GM19239 (cell line): Measurements from ENCODE around the gene YPEL5.
"Not testable (repeated sequence)": the region's sequence is repeated elsewhere in the genome, so short reads cannot be mapped to it uniquely, and the experiment has no call there.

Experiments
- DNase-seq: peaks from one replicate; pipeline ENCODE4 v3.0.0; 2011; ENCODE audit warnings: low spot score; ENCODE audit not compliant: insufficient read length
- FAIRE-seq: peaks from 2 replicates; lab custom pipeline; 2011; peaks lifted over from hg19 to GRCh38; lab: Jason Lieb, UNC

The YPEL5 gene

DNA sequence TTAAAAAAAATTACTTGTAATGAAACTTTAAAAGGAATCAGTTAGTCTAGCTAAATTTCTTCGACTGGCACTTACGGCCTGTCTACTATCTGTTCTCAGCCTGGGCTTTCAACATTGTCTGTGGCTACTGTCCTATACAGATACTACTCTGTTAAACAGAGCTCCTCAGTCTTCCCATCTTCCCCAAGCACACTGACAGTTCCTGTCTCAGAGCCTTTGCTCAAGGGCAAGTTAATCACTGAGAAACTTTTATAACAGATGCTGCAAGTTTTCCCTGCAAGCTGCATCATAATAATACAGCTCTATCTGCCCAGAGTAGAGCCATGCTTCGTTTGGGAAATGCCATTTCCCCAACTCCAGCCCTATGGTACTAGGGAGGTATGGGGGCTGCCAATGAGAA lies 11.3 kb upstream of the YPEL5 start:
- FAIRE-seq (no peak), DNase-seq (no peak)

DNA sequence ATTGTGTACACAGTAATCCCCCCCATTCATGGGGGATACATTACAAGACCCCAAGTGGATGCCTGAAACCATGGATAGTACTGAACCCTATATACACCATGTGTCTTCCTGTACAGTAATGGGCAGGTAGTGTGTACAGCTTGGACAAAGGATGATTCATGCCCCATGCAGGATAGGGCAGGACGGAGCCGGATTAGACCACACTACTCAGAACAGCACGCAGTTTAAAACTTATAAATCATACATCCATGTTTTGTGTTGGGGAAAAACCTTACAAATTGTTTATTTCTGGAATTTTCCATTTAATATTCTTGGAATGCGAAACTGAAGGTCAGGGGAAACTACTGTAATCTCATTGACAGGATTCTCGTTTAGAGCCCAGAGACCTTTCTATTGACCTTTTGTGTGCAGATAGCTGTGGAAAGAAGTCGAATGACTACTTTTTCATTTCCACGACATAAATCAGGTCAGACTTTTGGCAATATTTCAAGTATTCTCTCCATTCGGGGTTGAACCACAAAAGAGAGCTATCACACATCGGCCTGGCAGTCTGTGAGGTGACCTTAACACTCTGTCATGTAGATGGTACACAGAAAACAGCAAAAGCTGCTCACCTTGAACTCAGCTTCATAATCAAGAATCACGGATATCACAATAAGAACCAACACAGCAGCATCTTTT lies 9.9 kb upstream of the YPEL5 start:
- DNase-seq, result no peak
- FAIRE-seq, result peak; percentile 35

DNA sequence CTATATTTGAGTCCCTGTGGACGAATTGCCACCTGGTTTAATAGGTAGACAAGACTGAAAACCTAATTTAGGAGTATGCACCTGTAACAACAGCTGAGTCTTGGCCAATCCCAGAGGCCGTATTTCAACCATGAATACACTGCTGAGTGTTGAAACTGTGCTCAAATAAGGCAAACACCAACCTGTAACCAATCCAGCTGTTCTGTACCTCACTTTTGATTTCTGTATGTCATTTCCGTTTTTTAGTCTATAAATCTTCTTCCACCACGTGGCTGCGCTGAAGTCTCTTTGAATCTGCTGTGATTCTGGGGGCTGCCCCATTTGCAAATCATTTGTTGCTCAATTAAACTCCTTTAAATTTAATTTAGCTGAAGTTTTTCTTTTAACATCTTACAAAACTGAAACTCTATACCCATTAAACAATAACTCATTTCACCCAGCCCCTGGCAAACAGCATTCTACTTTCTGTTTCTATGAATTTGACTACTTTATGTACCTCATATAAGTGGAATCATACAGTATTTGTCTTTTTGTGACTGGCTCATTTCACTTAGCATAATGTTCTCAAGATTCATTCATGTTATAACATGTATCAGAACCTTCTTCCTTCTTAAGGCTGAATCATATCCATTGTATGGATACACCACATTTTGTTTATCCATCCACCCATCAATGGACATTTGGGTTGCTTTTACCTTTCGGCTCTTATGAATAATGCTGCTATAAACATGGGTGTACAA lies 7.5 kb upstream of the YPEL5 start:
- DNase-seq (no peak), FAIRE-seq (peak; percentile 90)

- DNase-seq (no peak), FAIRE-seq (no peak)
Observed at GRCh38 chr2:30141136-30141535, 5.7 kb upstream of the YPEL5 start.

- DNase-seq, result no peak
- no peak for FAIRE-seq
Observed at GRCh38 chr2:30144260-30144659, 2.5 kb upstream of the YPEL5 start.

DNA sequence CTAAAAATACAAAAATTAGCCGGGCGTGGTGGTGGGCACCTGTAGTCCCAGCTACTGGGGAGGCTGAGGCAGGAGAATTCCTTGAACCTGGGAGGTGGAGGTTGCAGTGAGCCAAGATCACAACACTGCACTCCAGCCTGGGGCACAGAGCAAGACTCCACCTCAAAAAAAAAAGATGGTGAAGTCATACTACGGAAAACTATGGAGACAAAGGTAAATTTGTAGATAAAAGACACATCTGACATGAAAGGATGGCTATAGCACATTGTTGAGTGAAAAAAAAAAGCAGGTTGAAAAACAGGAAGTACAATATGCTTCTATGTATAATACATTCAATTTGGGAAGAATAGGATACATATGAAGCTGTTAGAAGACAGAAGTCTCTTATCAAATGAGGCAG lies 1.9 kb upstream of the YPEL5 start:
- not testable (repeated sequence) for DNase-seq

DNA sequence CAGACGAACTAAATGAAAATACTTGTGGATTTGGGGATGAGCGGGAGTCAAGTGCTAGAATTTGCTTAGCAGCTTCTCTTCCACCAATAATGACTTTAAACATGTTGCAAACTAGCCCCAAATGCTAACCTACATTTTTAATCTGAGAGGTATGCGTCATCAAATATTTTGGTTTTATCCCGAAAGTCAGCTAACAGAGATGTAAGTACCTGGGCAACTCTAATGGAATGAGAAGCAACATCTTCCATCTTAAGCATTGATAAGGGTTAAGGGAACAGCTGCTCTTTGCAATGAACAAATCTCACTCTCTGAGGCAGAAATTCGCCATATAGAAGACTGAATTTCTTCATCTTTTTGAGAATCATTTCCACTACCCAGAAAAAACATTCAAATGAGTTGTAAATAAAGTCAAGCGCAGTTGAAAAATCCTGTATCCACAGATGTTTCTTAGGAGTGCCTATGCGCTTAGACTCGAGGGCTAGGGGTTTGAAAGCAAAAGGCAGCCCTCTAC lies 926 bp upstream of the YPEL5 start:
- FAIRE-seq, result no peak

More for the DNA sequence above, 1.9 kb upstream of the YPEL5 start:
- FAIRE-seq, result not testable (repeated sequence)

DNA sequence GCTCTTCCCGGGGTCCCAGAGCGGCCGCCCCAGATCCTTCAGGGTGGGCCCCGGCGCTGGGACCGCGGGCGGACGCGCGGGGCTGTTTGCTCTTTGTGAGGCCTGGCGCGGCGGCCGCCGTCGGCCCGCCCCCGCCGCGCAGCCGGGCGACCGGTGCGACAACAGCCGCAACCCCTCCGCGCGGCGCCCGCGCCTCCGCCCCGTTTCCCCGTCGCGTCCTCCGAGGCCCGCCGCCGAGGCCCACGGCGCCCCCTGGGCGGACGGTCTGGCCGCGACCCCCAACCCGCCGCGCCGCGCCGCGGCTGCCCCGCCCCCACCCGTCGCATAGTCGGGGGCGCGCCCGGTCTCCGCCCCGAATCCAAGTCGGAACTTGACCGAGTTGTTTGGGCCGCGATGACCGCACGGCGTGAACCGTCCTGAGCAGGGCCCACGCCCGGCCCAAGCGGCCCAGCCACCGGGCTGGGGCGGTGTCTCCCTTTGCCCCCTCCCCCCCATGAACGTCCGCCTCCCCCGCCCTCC lies 448 bp downstream of the YPEL5 start:
- FAIRE-seq (no peak), DNase-seq (peak; percentile 14)

More for the DNA sequence above, 926 bp upstream of the YPEL5 start:
- no peak for DNase-seq

DNA sequence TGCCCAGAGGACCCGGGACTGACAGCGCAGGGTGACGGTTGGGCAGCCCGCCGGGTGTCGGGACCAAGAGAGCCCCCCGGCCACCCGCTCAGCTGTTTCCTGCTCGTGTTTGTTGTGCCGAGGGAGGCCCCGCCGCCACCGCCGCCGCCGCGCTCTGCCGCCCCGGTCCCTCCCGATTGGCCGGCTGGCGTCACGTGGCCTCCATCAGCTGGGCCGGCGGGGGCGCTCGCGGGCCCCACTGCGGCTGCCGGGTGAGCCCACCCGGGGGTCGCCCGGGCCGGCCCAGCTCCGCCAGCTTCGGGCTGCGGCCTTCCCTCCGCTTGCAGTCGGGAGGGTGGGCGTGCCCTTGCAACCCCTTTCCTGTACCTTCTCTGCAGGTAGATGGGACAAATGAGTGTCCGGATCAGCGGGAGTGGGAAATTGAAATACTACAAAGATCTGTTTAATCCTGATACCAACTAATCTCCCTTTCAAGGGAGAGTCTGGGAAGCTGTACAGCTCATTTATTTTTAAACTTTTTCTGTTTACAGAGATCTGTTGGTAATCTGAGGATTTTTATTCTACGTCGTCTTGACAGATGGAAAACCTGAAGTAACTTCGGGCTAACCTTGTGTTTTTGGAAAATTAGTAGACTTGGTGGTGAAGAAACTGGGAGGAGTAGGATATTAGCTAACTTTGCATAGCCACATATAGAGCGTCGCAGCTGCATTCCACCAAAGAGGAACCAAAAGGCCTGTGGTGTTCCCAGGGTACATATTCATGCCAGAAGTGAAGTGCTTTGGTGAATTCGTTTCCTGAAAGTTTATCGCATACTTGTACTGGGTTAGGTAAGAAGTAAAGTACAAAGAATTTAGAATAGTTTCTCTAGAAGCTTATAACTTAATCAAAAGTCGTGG lies 1.2 kb downstream of the YPEL5 start:
- DNase-seq (peak; percentile 58), FAIRE-seq (peak; percentile 76)

DNA sequence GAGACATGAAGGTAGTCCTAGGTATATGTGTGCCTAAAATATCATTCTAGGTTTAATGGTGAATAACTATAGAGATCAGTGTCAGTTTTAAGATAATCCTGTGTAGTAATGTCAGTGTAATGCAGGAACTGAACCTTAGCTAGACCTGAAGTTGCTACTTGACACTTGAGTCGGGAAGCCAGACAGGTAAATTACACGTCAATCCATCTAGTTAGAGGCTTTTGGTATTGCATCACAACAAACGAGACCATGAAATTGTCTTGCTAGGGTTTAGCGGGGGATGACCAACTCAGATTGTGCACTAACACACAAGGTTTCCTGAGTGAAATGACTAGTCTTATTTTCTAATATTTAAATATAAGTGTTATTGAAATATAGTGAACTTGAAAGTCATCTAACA lies 2.0 kb downstream of the YPEL5 start:
- FAIRE-seq (no peak), DNase-seq (no peak)

DNA sequence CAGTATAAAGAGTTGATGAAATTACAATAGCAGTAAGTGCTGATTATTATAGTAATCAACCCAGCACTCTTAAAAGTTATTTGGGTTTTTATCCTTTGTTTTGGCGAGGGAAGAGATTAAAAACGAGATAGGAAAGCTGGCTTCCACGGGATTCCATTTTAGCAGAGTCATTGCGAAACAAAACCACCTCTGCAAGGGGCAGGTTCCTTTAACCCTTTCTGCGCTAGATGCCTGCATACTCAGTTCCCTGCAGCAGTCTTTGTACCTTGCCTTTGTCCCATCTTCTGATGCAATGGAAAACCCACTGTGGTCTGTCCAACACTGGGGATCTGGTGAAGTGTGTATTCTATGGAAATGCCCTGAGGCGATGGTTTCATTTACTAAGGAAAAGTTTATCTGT lies 2.7 kb downstream of the YPEL5 start:
- DNase-seq (no peak), FAIRE-seq (peak; percentile 71)

GRCh38 chr2:30149976-30150375 lies 3.2 kb downstream of the YPEL5 start:
- FAIRE-seq (peak; percentile 70), DNase-seq (no peak)

DNA sequence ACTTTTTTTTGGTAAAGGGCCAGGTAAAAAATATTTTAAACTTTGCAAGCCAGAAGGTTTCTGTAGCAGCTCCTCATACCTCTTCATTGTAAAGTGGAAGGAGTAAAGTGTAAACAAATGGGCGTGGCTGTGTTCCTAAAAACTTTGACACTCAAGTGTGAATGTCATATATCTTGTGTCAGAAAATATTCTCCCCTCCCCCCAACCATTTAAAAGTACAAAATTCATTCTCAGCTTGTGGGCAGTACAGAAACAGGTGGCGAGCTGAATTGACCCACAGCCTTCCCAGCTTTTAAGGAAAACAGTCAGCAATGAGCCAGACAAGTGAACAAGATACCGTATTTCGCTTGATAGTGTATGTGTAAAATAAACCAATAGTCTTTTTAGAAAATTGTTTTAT lies 4.0 kb downstream of the YPEL5 start:
- FAIRE-seq, result no peak
- no peak for DNase-seq

- DNase-seq (no peak), FAIRE-seq (no peak)
Observed at GRCh38 chr2:30152385-30152784, 5.6 kb downstream of the YPEL5 start.

- FAIRE-seq (peak; percentile 68), DNase-seq (no peak)
Observed at GRCh38 chr2:30155202-30155601, 8.4 kb downstream of the YPEL5 start.

GRCh38 chr2:30155889-30156658 lies 9.3 kb downstream of the YPEL5 start:
- FAIRE-seq, result no peak

DNA sequence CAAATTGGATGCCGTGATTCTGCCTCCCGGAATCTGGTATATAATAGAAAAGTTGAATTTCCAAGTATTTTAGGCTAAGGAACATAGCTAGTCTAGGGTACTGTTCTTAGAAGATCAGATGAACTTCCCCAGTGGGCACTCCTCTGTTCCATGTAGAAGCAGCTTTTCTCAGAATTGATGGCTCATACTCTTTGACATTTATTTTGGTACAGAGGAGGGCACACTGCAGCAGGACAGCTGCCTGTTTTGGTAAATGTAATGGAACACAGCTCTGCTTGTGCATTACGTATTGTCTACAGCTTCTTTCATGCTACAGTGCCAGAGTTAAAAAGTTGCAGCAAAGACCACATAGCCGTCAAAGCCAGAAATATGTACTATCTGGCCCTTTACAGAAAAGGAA lies 10.8 kb downstream of the YPEL5 start:
- no peak for DNase-seq
- FAIRE-seq, result no peak

More at GRCh38 chr2:30155889-30156658, 9.3 kb downstream of the YPEL5 start:
- no peak for DNase-seq

DNA sequence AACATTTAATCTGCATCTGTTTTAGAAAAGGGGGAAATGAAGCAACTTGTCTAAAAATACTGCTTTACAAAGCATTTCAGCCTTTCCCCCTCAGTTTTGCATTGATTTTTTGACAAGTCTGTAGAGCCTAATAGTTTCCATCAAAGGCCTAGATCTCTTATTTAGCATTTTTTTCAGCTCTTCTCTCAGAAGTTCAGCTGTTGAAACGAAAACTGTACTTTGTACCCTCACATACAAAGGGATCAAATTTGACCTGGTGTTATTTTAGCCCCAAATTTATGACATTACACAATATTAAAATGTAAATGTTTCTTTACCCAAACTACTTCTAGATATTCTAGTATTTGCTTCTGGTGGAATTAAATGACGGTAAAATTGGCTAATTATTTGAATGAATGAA lies 13.0 kb downstream of the YPEL5 start:
- FAIRE-seq (peak; percentile 80), DNase-seq (no peak)

DNA sequence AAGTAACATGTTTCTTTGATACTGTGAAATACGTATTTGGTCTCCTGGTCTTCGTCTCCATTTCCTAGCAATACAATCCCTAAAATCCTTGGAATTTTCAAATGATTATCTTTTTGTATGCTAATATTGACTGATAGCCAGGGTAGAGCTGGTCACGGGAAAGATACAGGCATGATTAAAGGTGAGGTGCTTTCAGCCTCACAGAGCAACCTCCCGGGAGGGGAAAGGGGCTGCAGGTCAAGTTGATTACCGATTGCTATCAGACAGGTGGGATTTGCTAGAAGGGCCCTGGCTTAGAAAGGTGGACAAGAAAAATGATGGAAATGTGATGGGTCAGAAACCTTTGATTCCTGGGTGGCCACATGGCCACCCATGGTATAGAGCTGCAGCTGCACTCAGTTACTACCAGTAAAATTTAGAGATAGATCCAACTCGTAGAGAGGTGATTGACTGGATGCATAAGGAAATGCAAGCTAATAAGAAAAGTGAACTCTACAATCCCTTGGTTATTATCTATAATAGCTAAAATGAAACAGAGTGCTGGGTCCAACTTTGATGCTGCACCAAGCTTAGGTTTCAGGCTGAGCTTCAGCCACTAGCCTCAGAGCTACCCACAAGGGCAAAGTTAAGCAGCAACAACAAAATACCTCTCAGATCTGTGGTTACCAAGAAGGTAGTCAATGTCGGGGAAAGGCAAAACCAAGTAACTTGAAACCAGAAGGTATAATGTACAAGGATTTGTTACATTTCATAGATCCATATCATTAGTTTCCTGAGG lies 15.3 kb downstream of the YPEL5 start:
- FAIRE-seq (no peak), DNase-seq (no peak)
